ENCODE results near the gene PPIL4. TPM values are rescaled to one million over a fixed set of nuclear protein-coding genes. Genes with fewer than 3 reads are reported as not detected.

The PPIL4 gene
- total RNA-seq, 4 donors from 2014 or later: 17.8 to 28.1 (median 24.0) TPM

- TF ChIP-seq CTCF (IDR thresholded peaks at IDR 0.05) (no peak), POLR2A (IDR thresholded peaks at IDR 0.05) (no peak)
- WGBS, 2 donors: 93 to 95% methylated on average over 4 of the region's 4 CpGs
- no peak overlapping the region for H3K4me3 ChIP-seq (ENCODE audit: low read depth, poor library complexity, severe bottlenecking)
- no peak for DNase-seq (ENCODE audit: low spot score in 2 of 2)
- intact Hi-C loops (cut with DNase I; ENCODE audit: low total_unique reads): no loop called here
These were observed 55.9 kb downstream of the PPIL4 start for GRCh38 chr6:149489967-149490366.

GRCh38 chr6:149488815-149489214, 57.0 kb downstream of the PPIL4 start:
- intact Hi-C loops (cut with DNase I; ENCODE audit: low total_unique reads): no loop called here
- H3K4me3 ChIP-seq (ENCODE audit: low read depth, poor library complexity, severe bottlenecking): no peak overlapping the region
- TF ChIP-seq CTCF (IDR thresholded peaks at IDR 0.05): no peak
- TF ChIP-seq POLR2A (IDR thresholded peaks at IDR 0.05): no peak
- no peak for DNase-seq (ENCODE audit: low spot score in 2 of 2)
- WGBS, 2 donors: 33 to 57% methylated on average over 3 of the region's 3 CpGs

- no peak for TF ChIP-seq POLR2A (IDR thresholded peaks at IDR 0.05)
- TF ChIP-seq CTCF (IDR thresholded peaks at IDR 0.05): no peak
- 73 to 79% methylated on average over 4 of the region's 4 CpGs for WGBS, 2 donors
- DNase-seq (ENCODE audit: low spot score in 2 of 2): no peak
- intact Hi-C loops (cut with DNase I; ENCODE audit: low total_unique reads): no loop called here
- H3K4me3 ChIP-seq (ENCODE audit: low read depth, poor library complexity, severe bottlenecking): no peak overlapping the region
These were observed 58.5 kb downstream of the PPIL4 start for GRCh38 chr6:149487316-149487715.

GRCh38 chr6:149484733-149485700, 60.8 kb downstream of the PPIL4 start, which contains the start of gene ZC3H12D:
TSS of gene ZC3H12D (minus strand) at chr6:149485014. CDS start at chr6:149474543, 10,471 bp downstream.
- TF ChIP-seq CTCF (IDR thresholded peaks at IDR 0.05) (no peak), POLR2A (IDR thresholded peaks at IDR 0.05) (no peak)
- DNase-seq (ENCODE audit: low spot score in 2 of 2): peak; percentile 45 to 91
- WGBS, 2 donors: 28% methylated on average over 22 of the region's 22 CpGs
- no peak within 1 kb of the TSS for H3K4me3 ChIP-seq (ENCODE audit: low read depth, poor library complexity, severe bottlenecking)
- intact Hi-C loops (cut with DNase I; ENCODE audit: low total_unique reads): no loop called here

- intact Hi-C loops (cut with DNase I; ENCODE audit: low total_unique reads): no loop called here
- TF ChIP-seq CTCF (IDR thresholded peaks at IDR 0.05) (no peak), POLR2A (IDR thresholded peaks at IDR 0.05) (no peak)
- 88 to 90% methylated on average over 11 of the region's 11 CpGs for WGBS, 2 donors
- H3K4me3 ChIP-seq (ENCODE audit: low read depth, poor library complexity, severe bottlenecking): no peak overlapping the region
- DNase-seq (ENCODE audit: low spot score in 2 of 2): no peak
These were observed 61.8 kb downstream of the PPIL4 start for GRCh38 chr6:149483849-149484655.
